ENCODE data around the gene TDRD7. TPM values are rescaled to one million over a fixed set of nuclear protein-coding genes. Genes with fewer than 3 reads are reported as not detected.

Gene TDRD7
- total and polyA plus RNA-seq, 9 of the 15 experiments (the other 6 are each of a cell fraction or from before 2014, with no cell fraction given), result 2.2 to 7.7 (median 5.2) TPM

DNA sequence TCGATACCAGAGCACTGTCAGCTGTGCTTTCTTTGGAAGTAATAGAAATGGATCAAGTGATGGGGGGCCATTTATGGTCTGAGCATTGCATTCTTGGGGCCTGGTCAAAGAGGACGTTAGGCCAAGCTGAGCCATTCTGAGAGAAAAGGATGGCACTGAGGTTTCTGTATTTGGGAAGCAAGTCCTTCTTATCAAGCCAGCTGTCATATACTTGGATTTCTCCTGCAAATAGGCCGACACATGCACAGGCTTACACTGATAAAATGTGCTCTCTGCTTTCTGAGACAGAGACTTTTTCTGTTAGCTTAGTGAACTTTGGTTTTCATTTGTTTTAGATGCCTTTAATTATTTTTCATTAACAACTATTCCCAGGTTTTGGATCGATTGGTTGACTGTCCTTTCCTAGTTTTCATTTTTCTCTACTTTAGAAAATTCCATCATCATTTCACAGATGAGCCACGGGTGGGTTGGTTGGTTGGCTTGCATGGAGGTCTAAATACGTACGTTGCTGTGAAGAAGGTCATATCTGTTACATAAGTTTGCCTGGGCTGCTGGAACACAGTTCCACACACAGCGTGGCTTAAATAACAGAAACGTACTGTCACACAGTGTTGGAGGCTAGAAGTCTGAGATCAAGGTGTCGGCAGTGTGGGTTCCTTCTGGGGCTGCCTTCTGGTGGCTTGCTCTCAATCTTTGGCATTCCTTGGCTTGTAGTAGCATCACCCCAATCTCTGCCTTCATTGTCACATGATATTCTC is 109.9 kb downstream of the TDRD7 start:
- 64% methylated on average over 9 of the region's 10 CpGs for WGBS (ENCODE audit: insufficient coverage, low coverage, missing lambda C conversion rate)
- no peak overlapping the region for H3K4me3 ChIP-seq
- H3K79me2 ChIP-seq (ENCODE audit: control insufficient read depth, insufficient read depth, low read length), result peaks cover 66% of the 10 kb centered on the region
- H3K4me2 ChIP-seq (ENCODE audit: insufficient read depth, low read length), result no peak overlapping the region
- peaks cover 12% of the 10 kb centered on the region for H3K9me1 ChIP-seq (ENCODE audit: control insufficient read depth, insufficient read depth, low read length)
- peaks cover 48% of the 10 kb centered on the region for H4K20me1 ChIP-seq (replicated peaks; ENCODE audit: control insufficient read depth, insufficient read depth, low read length)
- H3K36me3 ChIP-seq (ENCODE audit: control insufficient read depth, insufficient read depth, low read length), result peaks cover 48% of the 10 kb centered on the region; the same call in 2 of the 3 replicates
- no peak overlapping the region for H3K9ac ChIP-seq (ENCODE audit: insufficient read depth in 1 of 2, low read depth in 2 of 2, low read length in 2 of 2)
- intact Hi-C loops (cut with micrococcal nuclease), result no loop called here
- ATAC-seq (no peak), DNase-seq (ENCODE audit: extremely low read depth in 1 of 4, low spot score in 3 of 4) (no peak), FAIRE-seq (no peak)
- no TSS peak for BruUV-seq (replicated peaks)
- no peaks in the 10 kb centered on the region for H3K9me3 ChIP-seq (replicated peaks; ENCODE audit: control insufficient read depth, insufficient read depth, low read depth, low read length)
- no peak overlapping the region for H3K27ac ChIP-seq (ENCODE audit: extremely low read depth, low read depth, low read length)
- in situ Hi-C loops (cut with MboI), result no loop called here
- no peak overlapping the region for H2AFZ ChIP-seq (ENCODE audit: low read depth, low read length)
- CTCF ChIA-PET (ENCODE audit: low intra/inter-chr PET ratio), result no interaction called here
- H3K4me1 ChIP-seq (replicated peaks in 1 of 2; ENCODE audit: control insufficient read depth in 2 of 2, insufficient read depth in 2 of 2, low read length in 2 of 2), result peaks cover 16 to 24% of the 10 kb centered on the region in 2 experiments
- H3K27me3 ChIP-seq (ENCODE audit: control insufficient read depth in 2 of 2, insufficient read depth in 2 of 2, low read length in 2 of 2), result no peaks in the 10 kb centered on the region
- POLR2A ChIA-PET, result interaction anchor here (0.7 to 1.7 kb wide), 3 partner anchors 18 to 20 kb away, joined by 3 to 5 read pairs (median 4); no protein-coding TSS in a partner anchor
- TF ChIP-seq, protein P1, sequence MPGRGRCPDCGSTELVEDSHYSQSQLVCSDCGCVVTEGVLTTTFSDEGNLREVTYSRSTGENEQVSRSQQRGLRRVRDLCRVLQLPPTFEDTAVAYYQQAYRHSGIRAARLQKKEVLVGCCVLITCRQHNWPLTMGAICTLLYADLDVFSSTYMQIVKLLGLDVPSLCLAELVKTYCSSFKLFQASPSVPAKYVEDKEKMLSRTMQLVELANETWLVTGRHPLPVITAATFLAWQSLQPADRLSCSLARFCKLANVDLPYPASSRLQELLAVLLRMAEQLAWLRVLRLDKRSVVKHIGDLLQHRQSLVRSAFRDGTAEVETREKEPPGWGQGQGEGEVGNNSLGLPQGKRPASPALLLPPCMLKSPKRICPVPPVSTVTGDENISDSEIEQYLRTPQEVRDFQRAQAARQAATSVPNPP (IDR thresholded peaks at IDR 0.05; ENCODE audit: borderline replicate concordance, insufficient read depth, insufficient read length), result no peak
- TF ChIP-seq ZNF79 (CRISPR knock-in tag; IDR thresholded peaks at IDR 0.05; ENCODE audit: low read depth) (no peak), GTF2E2 (tag; IDR thresholded peaks at IDR 0.05) (no peak), TARDBP (IDR thresholded peaks at IDR 0.05) (no peak), ZBTB8A (IDR thresholded peaks at IDR 0.05; ENCODE audit: partially characterized antibody) (no peak), HMG20A (CRISPR knock-in tag; conservative IDR thresholded peaks at IDR 0.05) (no peak), HDAC2 (IDR thresholded peaks at IDR 0.05) (no peak)
- TF ChIP-seq, protein P2, sequence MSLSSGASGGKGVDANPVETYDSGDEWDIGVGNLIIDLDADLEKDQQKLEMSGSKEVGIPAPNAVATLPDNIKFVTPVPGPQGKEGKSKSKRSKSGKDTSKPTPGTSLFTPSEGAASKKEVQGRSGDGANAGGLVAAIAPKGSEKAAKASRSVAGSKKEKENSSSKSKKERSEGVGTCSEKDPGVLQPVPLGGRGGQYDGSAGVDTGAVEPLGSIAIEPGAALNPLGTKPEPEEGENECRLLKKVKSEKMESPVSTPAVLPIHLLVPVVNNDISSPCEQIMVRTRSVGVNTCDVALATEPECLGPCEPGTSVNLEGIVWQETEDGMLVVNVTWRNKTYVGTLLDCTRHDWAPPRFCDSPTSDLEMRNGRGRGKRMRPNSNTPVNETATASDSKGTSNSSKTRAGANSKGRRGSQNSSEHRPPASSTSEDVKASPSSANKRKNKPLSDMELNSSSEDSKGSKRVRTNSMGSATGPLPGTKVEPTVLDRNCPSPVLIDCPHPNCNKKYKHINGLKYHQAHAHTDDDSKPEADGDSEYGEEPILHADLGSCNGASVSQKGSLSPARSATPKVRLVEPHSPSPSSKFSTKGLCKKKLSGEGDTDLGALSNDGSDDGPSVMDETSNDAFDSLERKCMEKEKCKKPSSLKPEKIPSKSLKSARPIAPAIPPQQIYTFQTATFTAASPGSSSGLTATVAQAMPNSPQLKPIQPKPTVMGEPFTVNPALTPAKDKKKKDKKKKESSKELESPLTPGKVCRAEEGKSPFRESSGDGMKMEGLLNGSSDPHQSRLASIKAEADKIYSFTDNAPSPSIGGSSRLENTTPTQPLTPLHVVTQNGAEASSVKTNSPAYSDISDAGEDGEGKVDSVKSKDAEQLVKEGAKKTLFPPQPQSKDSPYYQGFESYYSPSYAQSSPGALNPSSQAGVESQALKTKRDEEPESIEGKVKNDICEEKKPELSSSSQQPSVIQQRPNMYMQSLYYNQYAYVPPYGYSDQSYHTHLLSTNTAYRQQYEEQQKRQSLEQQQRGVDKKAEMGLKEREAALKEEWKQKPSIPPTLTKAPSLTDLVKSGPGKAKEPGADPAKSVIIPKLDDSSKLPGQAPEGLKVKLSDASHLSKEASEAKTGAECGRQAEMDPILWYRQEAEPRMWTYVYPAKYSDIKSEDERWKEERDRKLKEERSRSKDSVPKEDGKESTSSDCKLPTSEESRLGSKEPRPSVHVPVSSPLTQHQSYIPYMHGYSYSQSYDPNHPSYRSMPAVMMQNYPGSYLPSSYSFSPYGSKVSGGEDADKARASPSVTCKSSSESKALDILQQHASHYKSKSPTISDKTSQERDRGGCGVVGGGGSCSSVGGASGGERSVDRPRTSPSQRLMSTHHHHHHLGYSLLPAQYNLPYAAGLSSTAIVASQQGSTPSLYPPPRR (CRISPR knock-in tag; IDR thresholded peaks at IDR 0.05; ENCODE audit: borderline replicate concordance), result no peak
- TF ChIP-seq, protein P3, sequence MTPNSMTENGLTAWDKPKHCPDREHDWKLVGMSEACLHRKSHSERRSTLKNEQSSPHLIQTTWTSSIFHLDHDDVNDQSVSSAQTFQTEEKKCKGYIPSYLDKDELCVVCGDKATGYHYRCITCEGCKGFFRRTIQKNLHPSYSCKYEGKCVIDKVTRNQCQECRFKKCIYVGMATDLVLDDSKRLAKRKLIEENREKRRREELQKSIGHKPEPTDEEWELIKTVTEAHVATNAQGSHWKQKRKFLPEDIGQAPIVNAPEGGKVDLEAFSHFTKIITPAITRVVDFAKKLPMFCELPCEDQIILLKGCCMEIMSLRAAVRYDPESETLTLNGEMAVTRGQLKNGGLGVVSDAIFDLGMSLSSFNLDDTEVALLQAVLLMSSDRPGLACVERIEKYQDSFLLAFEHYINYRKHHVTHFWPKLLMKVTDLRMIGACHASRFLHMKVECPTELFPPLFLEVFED (CRISPR knock-in tag; conservative IDR thresholded peaks at IDR 0.05), result no peak
- TF ChIP-seq, protein P4, sequence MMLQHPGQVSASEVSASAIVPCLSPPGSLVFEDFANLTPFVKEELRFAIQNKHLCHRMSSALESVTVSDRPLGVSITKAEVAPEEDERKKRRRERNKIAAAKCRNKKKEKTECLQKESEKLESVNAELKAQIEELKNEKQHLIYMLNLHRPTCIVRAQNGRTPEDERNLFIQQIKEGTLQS (IDR thresholded peaks at IDR 0.05), result no peak
- TF ChIP-seq, protein P4 (CRISPR knock-in tag; conservative IDR thresholded peaks at IDR 0.05), result no peak

Measured in K562 (cell line).